WTC11 (cell line): Measurements from ENCODE around the gene NSDHL. TPM values are rescaled to one million over a fixed set of nuclear protein-coding genes. Genes with fewer than 3 reads are reported as not detected.

Experiments
- ATAC-seq: fragments of 200-7000 bp; cut with Tn5 transposase; 2 replicates; pipeline ENCODE4 v1.10.0; 2021; ENCODE audit warnings: mild to moderate bottlenecking, moderate library complexity
- CTCF ChIA-PET: fragments of 300-600 bp; sonication (Branson Sonifier 250); formaldehyde crosslinking; loops from one replicate; lab custom pipeline; 2021; ENCODE audit warnings: antibody characterized with exemption; lab: Charles Lee
- POLR2A ChIA-PET: fragments of 350-600 bp; sonication (Branson Sonifier 250); formaldehyde crosslinking; loops from one replicate; lab custom pipeline; 2021; ENCODE audit warnings: antibody characterized with exemption; lab: Charles Lee
- DNase-seq: peaks from one replicate; pipeline ENCODE4 v3.0.0; 2021; ENCODE audit warnings: low spot score
- H3K27ac Mint-ChIP-seq: 2 replicates; pipeline ENCODE4 v1.8.0; 2021; ENCODE audit warnings: mixed read lengths
- H3K27me3 Mint-ChIP-seq: 2 replicates; pipeline ENCODE4 v1.8.0; 2021; ENCODE audit warnings: low read depth, mild to moderate bottlenecking, moderate library complexity, mixed read lengths
- H3K36me3 Mint-ChIP-seq: 2 replicates; pipeline ENCODE4 v1.8.0; 2021; ENCODE audit warnings: mixed read lengths
- H3K4me1 Mint-ChIP-seq: 2 replicates; pipeline ENCODE4 v1.8.0; 2022; ENCODE audit warnings: mixed read lengths
- H3K4me3 Mint-ChIP-seq: 2 replicates; pipeline ENCODE4 v1.8.0; 2021; ENCODE audit warnings: mild to moderate bottlenecking, moderate library complexity, mixed read lengths
- H3K9me3 Mint-ChIP-seq: 2 replicates; pipeline ENCODE4 v1.8.0; 2021; ENCODE audit warnings: mixed read lengths
- AR ChIP-seq: fragments of 250-450 bp; sonication (Bioruptor Pico); IDR thresholded peaks from 2 replicates; pipeline ENCODE4 v1.9.0; 2021; ENCODE audit warnings: mild to moderate bottlenecking
- CREB1 ChIP-seq: sonication (generic); formaldehyde crosslinking; IDR thresholded peaks from 2 replicates; pipeline ENCODE4 v1.8.0; 2023; ENCODE audit warnings: mild to moderate bottlenecking, missing genetic modification reagents
- ELF4 ChIP-seq: sonication (generic); formaldehyde crosslinking; IDR thresholded peaks from 2 replicates; pipeline ENCODE4 v1.8.1; 2022; ENCODE audit warnings: low read depth, mild to moderate bottlenecking, moderate library complexity, missing genetic modification reagents
- FOXJ3 ChIP-seq: sonication (generic); formaldehyde crosslinking; IDR thresholded peaks from 2 replicates; pipeline ENCODE4 v1.9.0; 2021; ENCODE audit warnings: missing genetic modification reagents, mild to moderate bottlenecking, borderline replicate concordance
- GABPB1 ChIP-seq: sonication (generic); formaldehyde crosslinking; IDR thresholded peaks from 2 replicates; pipeline ENCODE4 v1.8.1; 2023; ENCODE audit warnings: mild to moderate bottlenecking, missing genetic modification reagents
- IRF2 ChIP-seq: sonication (generic); formaldehyde crosslinking; IDR thresholded peaks from 2 replicates; pipeline ENCODE4 v1.8.0; 2022; ENCODE audit warnings: low read depth, missing genetic modification reagents, borderline replicate concordance
- MAX ChIP-seq: sonication (generic); formaldehyde crosslinking; IDR thresholded peaks from 2 replicates; pipeline ENCODE4 v1.8.0; 2022; ENCODE audit warnings: mild to moderate bottlenecking, missing genetic modification reagents
- NFE2L1 ChIP-seq: sonication (generic); formaldehyde crosslinking; IDR thresholded peaks from 2 replicates; pipeline ENCODE4 v1.8.1; 2023; ENCODE audit warnings: missing genetic modification reagents
- NR2C2 ChIP-seq: sonication (generic); formaldehyde crosslinking; IDR thresholded peaks from 2 replicates; pipeline ENCODE4 v1.8.0; 2022; ENCODE audit warnings: mild to moderate bottlenecking, missing genetic modification reagents
- PRDM15 ChIP-seq: sonication (generic); formaldehyde crosslinking; IDR thresholded peaks from 2 replicates; pipeline ENCODE4 v1.8.0; 2022; ENCODE audit warnings: missing genetic modification reagents
- PREB ChIP-seq: sonication (generic); formaldehyde crosslinking; IDR thresholded peaks from 2 replicates; pipeline ENCODE4 v1.8.1; 2022; ENCODE audit warnings: mild to moderate bottlenecking, missing genetic modification reagents, moderate library complexity, borderline replicate concordance
- SOX15 ChIP-seq: fragments of 250-450 bp; sonication (Bioruptor Pico); IDR thresholded peaks from 2 replicates; pipeline ENCODE4 v1.9.0; 2021; ENCODE audit warnings: mild to moderate bottlenecking
- SP1 ChIP-seq: sonication (generic); formaldehyde crosslinking; conservative IDR thresholded peaks from 2 replicates; pipeline ENCODE4 v1.8.1; 2022; ENCODE audit warnings: missing genetic modification reagents
- USF1 ChIP-seq: sonication (generic); formaldehyde crosslinking; IDR thresholded peaks from 2 replicates; pipeline ENCODE4 v1.8.0; 2022; ENCODE audit warnings: mild to moderate bottlenecking, missing genetic modification reagents
- ZBTB21 ChIP-seq: sonication (generic); formaldehyde crosslinking; IDR thresholded peaks from 2 replicates; pipeline ENCODE4 v1.8.1; 2023; ENCODE audit warnings: mild to moderate bottlenecking, missing genetic modification reagents, borderline replicate concordance
- ZNF416 ChIP-seq: fragments of 250-450 bp; sonication (Bioruptor Pico); IDR thresholded peaks from 2 replicates; pipeline ENCODE4 v1.9.0; 2021; ENCODE audit warnings: mild to moderate bottlenecking, inconsistent platforms
- ZNF423 ChIP-seq: fragments of 250-450 bp; sonication (Bioruptor Pico); IDR thresholded peaks from 2 replicates; pipeline ENCODE4 v2.1.2; 2022; ENCODE audit warnings: mild to moderate bottlenecking, moderate library complexity
- ZNF532 ChIP-seq: fragments of 250-450 bp; sonication (Bioruptor Pico); IDR thresholded peaks from 2 replicates; pipeline ENCODE4 v1.9.0; 2021; ENCODE audit warnings: mild to moderate bottlenecking, borderline replicate concordance
- total RNA-seq: library from RNA; stranded (reverse); gene quantifications from 3 replicates; pipeline ENCODE4 v1.2.3, GENCODE V29; 2021

The NSDHL gene
- total RNA-seq, 1 experiment from 2014 or later: 22.5 TPM

GRCh38 chrX:152798945-152799344 lies 31.9 kb upstream of the NSDHL start:
- Mint-ChIP-seq H3K27me3 (peaks cover 22% of the 10 kb centered on the region), H3K4me3 (no peak overlapping the region), H3K36me3 (no peaks in the 10 kb centered on the region), H3K4me1 (no peaks in the 10 kb centered on the region), H3K9me3 (no peaks in the 10 kb centered on the region), H3K27ac (no peak overlapping the region)
- ATAC-seq (no peak), DNase-seq (no peak)
- ChIA-PET CTCF (no interaction called here), POLR2A (no interaction called here)
- no peak for TF ChIP-seq ZBTB21
- no peak for TF ChIP-seq FOXJ3
- no peak for TF ChIP-seq PRDM15 (CRISPR knock-in tag)
- TF ChIP-seq MAX: no peak
- TF ChIP-seq IRF2: no peak
- TF ChIP-seq SP1 (CRISPR knock-in tag): no peak
- no peak for TF ChIP-seq ZNF532
- TF ChIP-seq GABPB1 (CRISPR knock-in tag): no peak
- no peak for TF ChIP-seq PREB (CRISPR knock-in tag)
- TF ChIP-seq CREB1 (CRISPR knock-in tag): no peak

GRCh38 chrX:152806035-152806434 lies 24.8 kb upstream of the NSDHL start:
- H3K4me3 Mint-ChIP-seq: no peak overlapping the region
- H3K27ac Mint-ChIP-seq: no peak overlapping the region
- no peaks in the 10 kb centered on the region for H3K36me3 Mint-ChIP-seq
- H3K4me1 Mint-ChIP-seq: no peaks in the 10 kb centered on the region
- ATAC-seq (no peak), DNase-seq (no peak)
- no peaks in the 10 kb centered on the region for H3K9me3 Mint-ChIP-seq
- ChIA-PET CTCF (no interaction called here), POLR2A (no interaction called here)
- TF ChIP-seq AR (CRISPR knock-in tag): no peak
- TF ChIP-seq ELF4 (CRISPR knock-in tag): no peak
- TF ChIP-seq SOX15: no peak
- no peak for TF ChIP-seq MAX
- no peak for TF ChIP-seq PRDM15 (CRISPR knock-in tag)
- TF ChIP-seq ZNF416 (CRISPR knock-in tag): no peak
- no peak for TF ChIP-seq NR2C2 (CRISPR knock-in tag)
- no peak for TF ChIP-seq NFE2L1
- no peak for TF ChIP-seq USF1 (CRISPR knock-in tag)
- TF ChIP-seq ZNF423 (CRISPR knock-in tag): no peak
- H3K27me3 Mint-ChIP-seq: peaks cover 8% of the 10 kb centered on the region
